MG63 (cell line): ENCODE measurements around the gene DLX3. TPM values are rescaled to one million over a fixed set of nuclear protein-coding genes. Genes with fewer than 3 reads are reported as not detected.

Experiments used
- DNase-seq: peaks from one replicate; pipeline ENCODE4 v3.0.0-alpha.2; 2020
- H3K27me3 ChIP-seq: fragments of 250-450 bp; sonication (Bioruptor Pico); 2 replicates; pipeline ENCODE4 v1.5.1; 2020; ENCODE audit warnings: mild to moderate bottlenecking, moderate library complexity
- H3K36me3 ChIP-seq: fragments of 250-450 bp; sonication (Bioruptor Pico); 2 replicates; pipeline ENCODE4 v1.5.1; 2020; ENCODE audit warnings: mild to moderate bottlenecking, moderate library complexity
- H3K4me3 ChIP-seq: fragments of 250-450 bp; sonication (Bioruptor Pico); 2 replicates; pipeline ENCODE4 v1.5.1; 2020; ENCODE audit warnings: mild to moderate bottlenecking, moderate library complexity
- H3K9me3 ChIP-seq: fragments of 250-450 bp; sonication (Bioruptor Pico); 2 replicates; pipeline ENCODE4 v1.5.1; 2020; ENCODE audit warnings: mild to moderate bottlenecking, moderate library complexity
- total RNA-seq: library from RNA; depleted of rRNA; stranded (reverse); fragments of >200 nt; shearing (Covaris generic); gene quantifications from 2 replicates; pipeline ENCODE4 v1.2.3, GENCODE V29; 2014; ENCODE audit warnings: low replicate concordance

Gene DLX3
- total RNA-seq, 1 experiment from 2014 or later: 2.5 TPM

- H3K9me3 ChIP-seq: no peaks in the 10 kb centered on the region
- no peaks in the 10 kb centered on the region for H3K27me3 ChIP-seq
- H3K36me3 ChIP-seq: no peaks in the 10 kb centered on the region
- H3K4me3 ChIP-seq: no peak overlapping the region
- DNase-seq: peak; percentile 75
These were observed 35.7 kb downstream of the DLX3 start for GRCh38 chr17:49959183-49959935.

GRCh38 chr17:49958723-49959122, 36.3 kb downstream of the DLX3 start:
- Histone ChIP-seq H3K36me3 (no peaks in the 10 kb centered on the region), H3K4me3 (no peak overlapping the region), H3K9me3 (no peaks in the 10 kb centered on the region), H3K27me3 (no peaks in the 10 kb centered on the region)
- no peak for DNase-seq

DNA sequence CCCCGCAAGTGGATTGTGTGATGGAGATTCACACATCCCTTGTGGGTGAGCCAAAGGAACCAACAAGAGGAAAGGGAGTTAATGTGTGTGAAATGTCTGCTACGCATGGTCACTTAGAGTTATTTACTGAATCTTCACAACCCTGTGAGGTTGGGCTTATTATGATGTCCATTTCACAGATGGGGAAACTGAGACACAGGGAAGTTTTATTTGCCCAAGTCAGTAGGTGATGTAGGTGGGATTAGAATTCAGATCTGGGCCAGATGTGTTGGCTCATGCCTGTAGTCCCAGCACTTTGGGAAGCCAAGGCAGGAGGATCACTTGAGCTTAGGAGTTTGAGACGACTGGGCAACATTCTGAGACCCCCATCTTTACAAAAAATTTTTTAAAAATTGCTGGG, 37.7 kb downstream of the DLX3 start:
- DNase-seq: no peak

GRCh38 chr17:49956780-49957179, 38.2 kb downstream of the DLX3 start:
- Histone ChIP-seq H3K9me3 (no peaks in the 10 kb centered on the region), H3K4me3 (no peak overlapping the region), H3K36me3 (no peaks in the 10 kb centered on the region), H3K27me3 (no peaks in the 10 kb centered on the region)
- DNase-seq: no peak

More for the DNA sequence above, 37.7 kb downstream of the DLX3 start:
- Histone ChIP-seq H3K9me3 (no peaks in the 10 kb centered on the region), H3K4me3 (no peak overlapping the region), H3K36me3 (no peaks in the 10 kb centered on the region), H3K27me3 (no peaks in the 10 kb centered on the region)

DNA sequence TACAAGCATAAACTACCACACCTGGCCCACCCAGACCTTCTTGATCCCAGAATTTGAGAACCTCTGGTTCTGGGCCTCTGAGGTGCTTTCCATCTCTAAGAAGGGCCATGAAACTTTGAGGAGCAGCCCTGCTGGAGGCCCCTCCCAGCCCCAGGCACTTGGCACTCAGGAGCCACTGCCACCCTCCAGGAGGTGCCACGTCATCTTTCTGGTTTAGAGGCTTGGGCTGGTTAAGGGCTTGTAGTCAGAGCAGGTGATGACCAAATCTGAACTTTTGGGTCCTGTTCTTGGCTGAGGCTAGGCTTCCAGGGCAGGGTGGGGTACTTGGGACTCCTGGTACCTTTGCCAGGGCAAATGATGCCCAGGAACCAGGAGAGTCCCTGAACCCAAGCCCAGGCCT, 39.9 kb downstream of the DLX3 start:
- Histone ChIP-seq H3K4me3 (no peak overlapping the region), H3K9me3 (no peaks in the 10 kb centered on the region), H3K36me3 (no peaks in the 10 kb centered on the region), H3K27me3 (no peaks in the 10 kb centered on the region)
- DNase-seq: peak; percentile 87

DNA sequence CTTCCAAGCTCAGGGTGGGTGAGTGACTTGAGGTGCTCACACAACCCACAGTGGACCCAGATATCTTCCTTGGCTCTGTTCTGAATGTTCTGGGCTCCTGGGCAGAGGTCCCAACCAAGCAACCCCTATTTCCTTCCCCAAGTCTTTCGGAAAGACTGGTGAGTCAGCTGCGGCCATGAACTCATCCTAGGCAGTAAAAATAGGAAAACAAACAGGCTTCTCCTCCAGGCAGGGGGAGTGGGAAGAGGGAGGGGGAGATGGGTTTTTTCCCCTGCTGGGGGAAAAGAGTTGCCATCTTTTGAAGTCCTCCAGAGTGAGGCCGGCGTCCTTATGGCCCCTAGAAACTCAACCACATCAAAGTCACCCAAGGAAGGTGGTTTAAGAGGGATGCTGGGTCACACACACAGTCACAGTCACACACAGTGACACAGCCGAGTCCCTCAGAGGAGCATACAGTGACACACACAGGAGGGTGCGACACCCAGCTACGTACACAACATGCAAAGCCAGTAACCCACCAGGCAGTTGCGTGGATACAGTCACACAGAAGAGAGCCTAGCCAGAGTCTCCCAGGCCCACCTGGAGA, 42.0 kb downstream of the DLX3 start:
- DNase-seq: peak; percentile 78
- Histone ChIP-seq H3K9me3 (no peaks in the 10 kb centered on the region), H3K27me3 (no peaks in the 10 kb centered on the region), H3K4me3 (no peak overlapping the region), H3K36me3 (no peaks in the 10 kb centered on the region)

- DNase-seq: peak; percentile 81
- Histone ChIP-seq H3K9me3 (no peaks in the 10 kb centered on the region), H3K4me3 (no peak overlapping the region), H3K27me3 (no peaks in the 10 kb centered on the region), H3K36me3 (no peaks in the 10 kb centered on the region)
These were observed 42.7 kb downstream of the DLX3 start for GRCh38 chr17:49952209-49952911.

- Histone ChIP-seq H3K36me3 (no peaks in the 10 kb centered on the region), H3K27me3 (no peaks in the 10 kb centered on the region), H3K4me3 (no peak overlapping the region)
These were observed 43.5 kb downstream of the DLX3 start for GRCh38 chr17:49951362-49952082.

DNA sequence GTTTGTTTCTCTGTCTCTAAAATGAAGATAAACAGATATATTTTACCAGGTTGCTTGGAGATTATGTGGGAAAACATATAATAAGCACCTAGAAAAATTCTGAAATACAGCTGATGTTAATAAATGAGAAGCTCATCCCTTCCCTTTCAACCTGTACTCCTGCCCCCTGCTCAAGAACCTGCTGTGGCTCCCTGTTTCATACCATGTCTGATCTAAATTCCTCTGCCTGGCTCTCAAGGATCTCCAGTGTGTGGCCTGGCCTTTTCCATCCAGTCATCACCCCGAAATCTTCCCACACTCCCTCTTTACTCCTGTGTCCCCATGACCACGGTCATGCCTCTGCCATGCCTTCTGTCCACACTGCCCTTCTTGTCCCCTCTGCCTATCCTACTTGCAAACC, 45.4 kb downstream of the DLX3 start:
- DNase-seq: no peak
- no peak overlapping the region for H3K4me3 ChIP-seq
- H3K9me3 ChIP-seq: no peaks in the 10 kb centered on the region
- H3K36me3 ChIP-seq: no peaks in the 10 kb centered on the region
- H3K27me3 ChIP-seq: no peaks in the 10 kb centered on the region

More at GRCh38 chr17:49951362-49952082, 43.5 kb downstream of the DLX3 start:
- peak; percentile 78 for DNase-seq
- H3K9me3 ChIP-seq: no peaks in the 10 kb centered on the region

- Histone ChIP-seq H3K4me3 (no peak overlapping the region), H3K36me3 (no peaks in the 10 kb centered on the region), H3K27me3 (no peaks in the 10 kb centered on the region), H3K9me3 (no peaks in the 10 kb centered on the region)
- DNase-seq: no peak
These were observed 48.0 kb downstream of the DLX3 start for GRCh38 chr17:49946964-49947584.

GRCh38 chr17:49946208-49946607, 48.8 kb downstream of the DLX3 start:
- H3K27me3 ChIP-seq: no peaks in the 10 kb centered on the region
- no peaks in the 10 kb centered on the region for H3K9me3 ChIP-seq
- DNase-seq: no peak

GRCh38 chr17:49944273-49944870, 50.7 kb downstream of the DLX3 start:
- DNase-seq: no peak
- H3K4me3 ChIP-seq: no peak overlapping the region
- no peaks in the 10 kb centered on the region for H3K9me3 ChIP-seq
- no peaks in the 10 kb centered on the region for H3K36me3 ChIP-seq
- no peaks in the 10 kb centered on the region for H3K27me3 ChIP-seq

More at GRCh38 chr17:49946208-49946607, 48.8 kb downstream of the DLX3 start:
- no peak overlapping the region for H3K4me3 ChIP-seq
- H3K36me3 ChIP-seq: no peaks in the 10 kb centered on the region

DNA sequence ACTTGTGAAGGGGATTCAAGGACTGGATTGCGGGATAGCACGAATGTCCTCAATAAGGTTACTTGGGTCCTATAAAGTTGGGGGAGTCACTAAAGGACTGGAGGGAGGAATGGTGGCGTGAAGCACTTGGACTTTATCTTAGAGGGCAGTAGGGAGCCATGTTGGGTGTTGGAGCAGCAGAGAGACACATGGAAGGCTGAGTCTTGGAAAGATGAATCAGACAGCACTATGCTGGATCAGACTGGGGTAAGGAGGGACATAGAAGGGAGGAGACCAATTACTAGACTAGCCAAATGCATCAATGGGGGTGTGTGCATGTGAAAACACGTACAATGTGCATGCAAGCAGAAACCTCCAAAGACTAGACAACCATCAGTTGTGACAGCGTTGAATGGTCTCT, 52.1 kb downstream of the DLX3 start:
- Histone ChIP-seq H3K27me3 (no peaks in the 10 kb centered on the region), H3K9me3 (no peaks in the 10 kb centered on the region), H3K36me3 (no peaks in the 10 kb centered on the region), H3K4me3 (no peak overlapping the region)
- no peak for DNase-seq

- Histone ChIP-seq H3K36me3 (no peaks in the 10 kb centered on the region), H3K27me3 (no peaks in the 10 kb centered on the region), H3K4me3 (no peak overlapping the region), H3K9me3 (no peaks in the 10 kb centered on the region)
- DNase-seq: no peak
These were observed 53.6 kb downstream of the DLX3 start for GRCh38 chr17:49941427-49941826.
